SK-N-SH (cell line): ENCODE results near the gene GPRC5C. TPM values are rescaled to one million over a fixed set of nuclear protein-coding genes. Genes with fewer than 3 reads are reported as not detected.

Source experiments
- CTCF ChIA-PET: fragments of 300-600, 350-600 bp; formaldehyde crosslinking; extraction: SDS; loops from one replicate; lab custom pipeline; 2021; lab: Yijun Ruan, JAX
- POLR2A ChIA-PET: fragments of 350-600 bp; sonication (Branson Sonifier 250); formaldehyde crosslinking; extraction: SDS; loops from one replicate; lab custom pipeline; 2020; ENCODE audit warnings: antibody characterized with exemption, inconsistent platforms; lab: Yijun Ruan, JAX
- DNase-seq: peaks from one replicate; pipeline ENCODE4 v3.0.0; 2012
- H2AFZ ChIP-seq: fragments of 200-600 bp; sonication (generic); 2 replicates; pipeline ENCODE4 v1.8.1; 2016; ENCODE audit warnings: antibody characterized with exemption, mild to moderate bottlenecking, low read depth
- H3F3A ChIP-seq: fragments of 200-600 bp; sonication (generic); replicated peaks from 2 replicates; pipeline ENCODE3; 2016; ENCODE audit warnings: antibody characterized with exemption, mild to moderate bottlenecking; ENCODE audit not compliant: insufficient read depth
- H3K27ac ChIP-seq, 2 experiments: fragments of 200-500 bp in 1 of 2; fragments of 200-600 bp in 1 of 2; sonication (Bioruptor generic) in 1 of 2; sonication (generic), shearing (Covaris generic) in 1 of 2; 2 replicates each; pipeline versions ENCODE4 v1.5.1 to v1.6.1; 2014 to 2016; ENCODE audit warnings: low read depth in 2 of 2, inconsistent platforms in 1 of 2, low read length in 1 of 2, mild to moderate bottlenecking in 1 of 2, mixed read lengths in 1 of 2
- H3K27me3 ChIP-seq: fragments of 200-600 bp; sonication (generic), shearing (Covaris generic); 2 replicates; pipeline ENCODE4 v1.6.1; 2016; ENCODE audit warnings: mixed run types; ENCODE audit not compliant: insufficient read depth
- H3K36me3 ChIP-seq, 2 experiments: fragments of 200-500 bp in 1 of 2; fragments of 200-600 bp in 1 of 2; sonication (Bioruptor generic) in 1 of 2; sonication (generic) in 1 of 2; replicated peaks in 1 of 2; 2 replicates each; pipeline versions ENCODE3 to v1.5.1; 2014 to 2016; ENCODE audit warnings: low read length in 1 of 2, mild to moderate bottlenecking in 1 of 2; ENCODE audit not compliant: insufficient read depth in 2 of 2, control insufficient read depth in 1 of 2
- H3K4me1 ChIP-seq, 2 experiments: fragments of 200-500 bp in 1 of 2; fragments of 200-600 bp in 1 of 2; sonication (Bioruptor generic) in 1 of 2; sonication (generic), shearing (Covaris generic) in 1 of 2; 2 replicates each; pipeline versions ENCODE4 v1.5.1 to v1.6.1; 2014 to 2016; ENCODE audit warnings: low read depth in 1 of 2, low read length in 1 of 2, mixed run types in 1 of 2; ENCODE audit not compliant: insufficient read depth in 2 of 2, control insufficient read depth in 1 of 2
- H3K4me2 ChIP-seq: fragments of 200-600 bp; sonication (generic), shearing (Covaris generic); 2 replicates; pipeline ENCODE4 v1.6.1; 2017; ENCODE audit warnings: mixed run types
- H3K4me3 ChIP-seq, 2 experiments: fragments of 200-500 bp in 1 of 2; fragments of 200-600 bp in 1 of 2; sonication (Bioruptor generic) in 1 of 2; sonication (generic), shearing (Covaris generic) in 1 of 2; 2 replicates each; pipeline versions ENCODE4 v1.5.1 to v1.8.1; 2014 to 2016; ENCODE audit warnings: low read depth in 2 of 2, inconsistent platforms in 1 of 2, low read length in 1 of 2, mild to moderate bottlenecking in 1 of 2, mixed read lengths in 1 of 2, moderate library complexity in 1 of 2
- H3K79me2 ChIP-seq: fragments of 200-600 bp; sonication (generic); 2 replicates; pipeline ENCODE4 v1.8.1; 2017; ENCODE audit warnings: mild to moderate bottlenecking; ENCODE audit not compliant: insufficient read depth
- H3K9ac ChIP-seq: fragments of 200-600 bp; sonication (generic); 2 replicates; pipeline ENCODE4 v1.6.1; 2017; ENCODE audit warnings: mixed run types
- H3K9me2 ChIP-seq: fragments of 200-600 bp; sonication (generic); 2 replicates; pipeline ENCODE4 v1.6.1; 2017; ENCODE audit warnings: mixed run types
- H3K9me3 ChIP-seq: fragments of 200-600 bp; sonication (generic); 2 replicates; pipeline ENCODE4 v1.6.1; 2017; ENCODE audit warnings: mixed run types, mild to moderate bottlenecking, moderate library complexity
- H4K20me1 ChIP-seq: fragments of 200-600 bp; sonication (generic); 2 replicates; pipeline ENCODE4 v1.6.1; 2017; ENCODE audit warnings: mild to moderate bottlenecking, mixed run types; ENCODE audit not compliant: insufficient read depth
- CTCF ChIP-seq: fragments of 200-600 bp; sonication (generic); IDR thresholded peaks from 2 replicates; pipeline ENCODE4 v1.6.1; 2017; ENCODE audit warnings: antibody characterized with exemption, mild to moderate bottlenecking, moderate library complexity
- GATA2 ChIP-seq: sonication (generic); formaldehyde crosslinking; IDR thresholded peaks from 2 replicates; pipeline ENCODE4 v1.5.0; 2020; ENCODE audit warnings: mild to moderate bottlenecking, missing genetic modification reagents
- JUND ChIP-seq: IDR thresholded peaks from 2 replicates; pipeline ENCODE4 v1.4.0; 2012
- NRF1 ChIP-seq: IDR thresholded peaks from 2 replicates; pipeline ENCODE4 v1.6.1; 2012; ENCODE audit warnings: low read depth, mild to moderate bottlenecking, low read length
- RAD21 ChIP-seq: IDR thresholded peaks from 2 replicates; pipeline ENCODE4 v1.6.1; 2012; ENCODE audit warnings: mild to moderate bottlenecking, low read length
- SIN3A ChIP-seq: IDR thresholded peaks from 2 replicates; pipeline ENCODE4 v1.6.1; 2012; ENCODE audit warnings: low read depth, mild to moderate bottlenecking, low read length, moderate library complexity, borderline replicate concordance
- SMC3 ChIP-seq: IDR thresholded peaks from 2 replicates; pipeline ENCODE4 v1.6.1; 2012; ENCODE audit warnings: low read depth, low read length, improper control_type of control experiment
- USF1 ChIP-seq: IDR thresholded peaks from 2 replicates; pipeline ENCODE4 v1.4.0; 2012; ENCODE audit warnings: low read depth, borderline replicate concordance
- YY1 ChIP-seq: IDR thresholded peaks from 2 replicates; pipeline ENCODE4 v1.4.0; 2012; ENCODE audit warnings: low read depth, mild to moderate bottlenecking
- WGBS: methylation state at CpG from one replicate; pipeline ENCODE4 v1.1.6; 2017; ENCODE audit warnings: low lambda C conversion rate; 5-methylcytosine and 5-hydroxymethylcytosine counted together
- polyA plus RNA-seq, 3 experiments: library from polyadenylated mRNA; depleted of rRNA; stranded (reverse); fragments of >200 nt; gene quantifications; 2 replicates each; pipeline ENCODE4 v1.2.3, GENCODE V29; 2012

Gene GPRC5C
- polyA plus RNA-seq, 1 of the 3 experiments (the other 2 are of a cell fraction), result not detected

GRCh38 chr17:74455821-74456220 lies 23.9 kb downstream of the GPRC5C start:
- no peak overlapping the region for H3K4me2 ChIP-seq
- ChIA-PET POLR2A (no interaction called here), CTCF (interaction anchor here (1.0 to 8.3 kb wide), 9 partner anchors 12 to 158 kb away, joined by 3 to 122 read pairs (median 24); partner anchors contain the start of gene BTBD17)
- no peaks in the 10 kb centered on the region for H3K27me3 ChIP-seq
- peaks cover 0 to 20% of the 10 kb centered on the region in 2 experiments; a peak in 2 of 4 replicates for H3K4me1 ChIP-seq
- no peak for DNase-seq
- no peak overlapping the region for H3K4me3 ChIP-seq
- WGBS, result 46% methylated on average over 5 of the region's 5 CpGs
- no peak overlapping the region for H3K27ac ChIP-seq
- H3K9me3 ChIP-seq, result no peaks in the 10 kb centered on the region
- H2AFZ ChIP-seq, result no peak overlapping the region
- no peaks in the 10 kb centered on the region for H3F3A ChIP-seq
- no peaks in the 10 kb centered on the region for H3K9me2 ChIP-seq
- H3K79me2 ChIP-seq, result no peaks in the 10 kb centered on the region
- TF ChIP-seq RAD21, result no peak
- TF ChIP-seq USF1, result no peak
- TF ChIP-seq YY1, result no peak
- no peaks in the 10 kb centered on the region for H3K36me3 ChIP-seq
- no peaks in the 10 kb centered on the region for H4K20me1 ChIP-seq
- H3K9ac ChIP-seq, result no peak overlapping the region

GRCh38 chr17:74457146-74457819 lies 25.4 kb downstream of the GPRC5C start:
- Histone ChIP-seq H3K4me3 (peak overlapping the region in 1 of 2 experiments; percentile 56; a peak in 1 of 4 replicates), H3K4me2 (no peak overlapping the region), H3K9me3 (no peaks in the 10 kb centered on the region), H3K4me1 (peaks cover 0 to 19% of the 10 kb centered on the region in 2 experiments; a peak in 2 of 4 replicates), H3K79me2 (no peaks in the 10 kb centered on the region), H3K36me3 (no peaks in the 10 kb centered on the region), H3K9ac (no peak overlapping the region), H3F3A (no peaks in the 10 kb centered on the region), H3K27me3 (no peaks in the 10 kb centered on the region), H4K20me1 (no peaks in the 10 kb centered on the region), H3K27ac (no peak overlapping the region), H3K9me2 (no peaks in the 10 kb centered on the region), H2AFZ (peak overlapping the region; percentile 73; the same call in 1 of the 2 replicates)
- ChIA-PET CTCF (interaction anchor here (0.6 to 8.3 kb wide), 68 partner anchors 9 to 563 kb away, joined by 3 to 122 read pairs (median 5); partner anchors contain the start of genes BTBD17, CD300A, GPRC5C and RPL38), POLR2A (interaction anchor here (0.9 kb wide), 1 partner anchor 77 kb away, joined by 3 read pairs; no protein-coding TSS in a partner anchor)
- TF ChIP-seq YY1 (peak; percentile 77; the same call in 1 of the 2 replicates), NRF1 (no peak), SIN3A (no peak), JUND (no peak), SMC3 (peak; percentile 97), RAD21 (peak; percentile 99), GATA2 (CRISPR knock-in tag) (0 out of 2 replicates have a peak, but pooled peaks have one; percentile 7), CTCF (peak; percentile 91)
- 23% methylated on average over 18 of the region's 18 CpGs for WGBS
- DNase-seq, result peak; percentile 89
